Measurements from ENCODE around the gene MEGF8.

- peak; percentile 28 for TF ChIP-seq CTCF (IDR thresholded peaks at IDR 0.05; ENCODE audit: poor library complexity, severe bottlenecking)
- no peak for TF ChIP-seq POLR2AphosphoS5 (IDR thresholded peaks at IDR 0.05)
- TF ChIP-seq REST (IDR thresholded peaks at IDR 0.05; ENCODE audit: borderline replicate concordance), result no peak
- no peak for TF ChIP-seq EZH2 (IDR thresholded peaks at IDR 0.05; ENCODE audit: borderline replicate concordance, insufficient read depth, low read length, poor library complexity, severe bottlenecking)
- TF ChIP-seq RAD21 (conservative IDR thresholded peaks at IDR 0.05), result no peak
- TF ChIP-seq TAF1 (IDR thresholded peaks at IDR 0.05; ENCODE audit: low read depth), result no peak
- no peak for TF ChIP-seq SMC3 (conservative IDR thresholded peaks at IDR 0.05; ENCODE audit: poor library complexity)
Measured at GRCh38 chr19:42311657-42312056, 13.8 kb upstream of the MEGF8 start.

All from neural cell (in vitro differentiated cells).